Activated CD8-positive, alpha-beta memory T cell treated with anti-CD3 and anti-CD28 coated beads, Interleukin-2, amount 50 U/mL, for 24 hours (primary cell): Measurements from ENCODE around the gene NPM3.

ENCODE experiments used
- DNase-seq: peaks from one replicate; pipeline ENCODE4 v3.0.0-alpha.2; 2020; ENCODE audit errors: extremely low read depth

NPM3 gene, protein sequence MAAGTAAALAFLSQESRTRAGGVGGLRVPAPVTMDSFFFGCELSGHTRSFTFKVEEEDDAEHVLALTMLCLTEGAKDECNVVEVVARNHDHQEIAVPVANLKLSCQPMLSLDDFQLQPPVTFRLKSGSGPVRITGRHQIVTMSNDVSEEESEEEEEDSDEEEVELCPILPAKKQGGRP

DNA sequence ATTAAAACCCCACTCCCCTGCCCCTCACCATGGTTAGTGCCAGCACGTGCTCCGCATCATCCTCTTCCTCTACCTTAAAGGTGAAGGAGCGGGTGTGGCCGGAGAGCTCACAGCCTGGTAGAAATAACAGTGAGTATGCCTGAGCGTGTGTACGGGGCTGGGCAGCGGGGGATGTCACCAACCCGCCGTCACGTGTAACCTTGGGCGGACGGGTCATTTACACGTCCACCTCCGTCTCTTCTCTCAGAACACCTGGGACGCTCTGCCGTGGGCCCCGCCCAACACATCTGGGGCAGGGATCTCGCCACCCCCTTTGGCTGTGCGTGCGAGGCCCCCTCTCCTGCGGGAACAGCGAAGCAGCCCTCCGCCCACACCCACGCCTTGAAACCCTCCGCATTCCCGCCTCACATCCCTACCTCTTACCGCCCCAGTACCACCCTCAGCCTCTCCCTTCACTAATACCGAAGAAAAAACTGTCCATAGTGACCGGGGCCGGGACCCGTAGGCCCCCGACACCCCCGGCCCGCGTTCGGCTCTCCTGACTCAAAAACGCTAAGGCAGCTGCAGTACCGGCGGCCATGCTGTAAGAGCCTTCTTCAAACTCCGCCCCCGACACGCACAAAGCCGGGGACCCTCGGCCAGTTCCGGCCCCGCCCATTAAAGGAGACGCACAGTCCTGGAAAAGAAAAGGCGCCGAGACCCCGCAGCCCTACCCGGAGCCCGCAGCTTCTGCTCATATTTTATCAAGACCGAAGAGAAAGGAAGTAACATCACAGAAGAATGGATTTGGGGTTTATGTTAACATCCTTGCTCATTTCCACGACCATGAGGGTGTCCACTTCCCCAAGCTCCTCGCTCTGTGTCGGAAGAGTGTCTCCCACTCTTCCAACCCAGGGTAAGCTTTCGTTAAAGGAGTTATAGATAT, at the start of gene NPM3:
Gene NPM3 (minus strand): TSS at position 636 of the 925 bp plus-strand sequence. CDS start 56 bp downstream, at position 580.
- peak; percentile 78 for DNase-seq

DNA sequence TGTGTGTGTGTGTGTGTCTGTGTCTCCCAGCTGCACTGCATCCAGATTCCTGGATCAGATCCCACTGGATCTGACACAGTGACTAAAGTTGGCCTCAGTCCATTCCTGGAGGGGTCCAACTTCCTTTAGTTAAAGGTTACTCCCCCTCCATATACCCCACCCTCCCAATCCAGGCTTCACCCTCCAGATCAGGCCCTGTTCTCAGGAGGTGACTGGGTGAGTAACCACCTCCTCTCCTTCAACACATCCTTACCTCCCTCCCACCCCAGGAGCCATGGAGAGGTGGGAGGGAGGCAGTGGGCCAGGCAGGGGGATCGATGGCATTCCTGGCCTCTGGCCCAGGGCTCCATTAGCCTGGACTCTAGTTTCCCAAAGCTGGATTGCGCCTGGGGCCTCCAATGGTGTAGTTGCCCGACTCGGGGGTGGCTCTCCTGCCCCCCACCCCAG, 49.1 kb upstream of the NPM3 start:
- no peak for DNase-seq

DNA sequence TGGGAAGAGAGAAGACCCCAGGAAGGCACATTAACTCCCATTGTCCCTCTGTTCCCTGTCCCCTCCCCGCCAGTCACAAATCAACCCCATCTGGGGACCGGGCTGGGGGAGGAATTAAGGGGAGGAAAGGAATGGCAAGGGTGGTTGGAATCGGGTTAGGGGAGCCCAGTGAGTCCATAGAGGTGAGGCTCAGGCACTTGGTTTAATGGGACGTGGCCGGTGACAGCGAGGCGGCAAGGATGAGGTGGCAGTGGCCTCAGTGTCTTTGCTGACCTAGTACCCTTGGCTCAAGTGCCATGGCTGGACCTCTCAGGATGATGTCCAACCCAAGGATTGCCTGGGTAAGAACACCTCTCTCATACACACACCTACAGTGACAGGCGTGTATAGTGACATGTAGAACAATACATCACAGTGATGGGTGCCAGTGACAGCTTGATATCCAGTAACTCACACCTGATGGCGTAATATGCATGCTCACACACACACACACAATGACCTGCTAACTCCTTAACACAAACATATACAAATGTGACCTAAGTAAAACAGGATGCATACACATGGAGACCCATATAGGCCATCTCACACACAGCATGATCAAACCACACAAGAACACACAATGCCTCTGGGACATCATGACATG, 48.0 kb upstream of the NPM3 start:
- DNase-seq = no peak

DNA sequence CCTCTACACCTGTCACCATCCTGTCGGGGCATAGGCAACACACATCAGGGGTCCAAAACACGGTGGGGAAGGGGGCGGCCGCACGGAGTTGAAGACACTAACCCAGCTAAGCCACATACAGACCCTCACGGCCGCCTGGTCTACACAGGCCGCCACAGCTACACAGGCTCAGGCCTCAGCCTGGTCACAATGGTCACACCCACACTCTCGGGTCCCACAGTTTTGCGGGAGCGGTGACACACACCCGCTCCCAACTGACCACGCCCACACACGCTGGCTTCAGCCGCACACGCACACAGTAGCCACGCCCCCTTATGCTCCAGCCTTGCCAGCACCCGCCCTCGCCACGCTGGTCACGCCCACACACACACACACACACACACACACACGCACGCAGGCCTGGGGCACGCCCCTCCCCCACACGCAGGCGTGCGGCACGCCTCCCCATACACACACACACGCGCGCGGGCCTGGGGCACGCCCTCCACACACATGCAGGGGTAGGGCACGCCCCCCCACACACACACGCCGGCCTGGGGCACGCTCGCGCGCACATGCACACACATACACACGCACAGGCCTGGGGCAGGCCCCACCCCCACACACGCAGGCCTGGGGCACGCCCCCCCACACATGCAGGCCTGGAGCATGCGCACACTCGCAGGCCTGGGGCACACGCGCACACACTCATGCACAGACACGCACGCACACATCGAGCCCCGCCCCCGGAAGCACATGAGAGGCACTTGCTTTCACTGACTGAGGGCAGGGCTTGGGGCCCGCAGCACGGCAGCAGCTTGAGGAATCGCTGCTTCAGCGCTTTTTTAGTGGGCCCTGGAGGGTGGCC, 47.3 kb upstream of the NPM3 start:
- peak; percentile 70 for DNase-seq

DNA sequence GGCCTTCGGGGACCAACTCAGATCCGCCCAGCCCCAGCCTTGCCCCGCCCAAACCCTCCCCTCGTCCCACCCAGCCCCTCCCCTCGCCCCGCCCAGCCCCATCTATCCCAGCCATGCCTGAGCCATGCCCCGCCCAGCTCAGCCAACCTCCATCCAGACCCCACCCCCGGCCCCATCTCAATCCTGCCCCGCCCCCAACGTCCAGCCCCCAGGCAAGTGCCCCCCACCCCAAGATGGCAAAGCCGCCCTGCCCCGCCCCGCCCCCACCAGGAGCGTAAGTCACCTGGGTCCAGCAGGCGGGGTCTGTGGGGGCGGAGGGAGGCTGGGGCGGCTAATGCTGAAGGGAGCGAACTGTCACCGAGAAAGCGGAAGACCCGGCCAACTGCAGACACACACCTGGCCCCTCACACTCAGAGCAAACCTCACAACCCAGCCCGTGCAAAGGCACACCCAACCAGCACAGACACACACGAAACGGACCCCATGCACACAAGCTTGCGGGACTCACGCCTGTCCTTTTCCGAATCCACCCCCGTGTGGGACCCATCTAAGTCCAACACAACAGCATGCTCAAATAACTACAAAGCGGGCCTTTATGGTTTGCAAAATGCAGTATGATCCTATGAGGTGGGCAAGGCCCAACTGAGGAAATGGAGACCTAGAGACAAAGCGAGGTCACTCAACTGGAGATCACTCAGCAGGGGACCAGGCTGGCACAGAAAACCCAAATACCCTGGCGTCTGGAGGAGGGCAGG, 46.5 kb upstream of the NPM3 start:
- DNase-seq = no peak

DNA sequence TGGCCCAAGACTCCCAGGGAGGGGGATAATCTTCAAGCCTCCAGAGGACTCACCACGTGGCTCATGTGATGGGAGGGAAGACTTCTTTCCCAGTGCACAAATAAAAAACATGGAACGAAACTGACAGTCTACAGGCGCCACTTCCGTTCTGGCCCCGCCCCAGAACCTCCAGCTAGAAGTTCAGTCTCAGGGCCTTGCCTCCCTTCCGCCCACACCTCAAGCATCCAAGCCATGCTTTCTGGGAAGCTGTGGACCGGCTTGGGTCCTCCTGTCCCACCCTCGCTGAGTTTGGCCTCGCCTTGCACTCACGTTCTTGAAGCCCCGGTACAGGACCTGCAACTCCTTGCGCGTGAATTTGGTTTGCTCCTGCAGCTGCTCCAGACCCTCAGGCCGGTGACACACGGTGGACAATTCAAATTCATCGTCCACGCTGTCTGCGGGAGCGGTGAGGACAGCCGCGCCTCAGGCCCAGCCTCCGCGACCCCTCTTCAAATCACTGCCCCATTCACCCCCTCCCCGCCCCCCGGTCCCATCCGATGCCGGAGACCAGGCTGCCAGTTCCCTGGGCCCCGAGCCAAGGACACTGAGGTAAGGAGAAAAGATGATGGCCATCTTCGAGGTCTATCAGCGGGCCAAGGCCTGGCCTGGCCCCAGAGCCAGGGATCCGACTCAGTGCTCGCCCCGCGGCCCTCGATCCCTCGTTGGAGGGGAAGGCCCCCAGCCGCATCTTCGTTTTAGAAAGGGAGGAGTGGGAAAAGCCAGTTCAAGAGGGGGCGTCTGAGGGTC, 45.7 kb upstream of the NPM3 start:
- DNase-seq = no peak

DNA sequence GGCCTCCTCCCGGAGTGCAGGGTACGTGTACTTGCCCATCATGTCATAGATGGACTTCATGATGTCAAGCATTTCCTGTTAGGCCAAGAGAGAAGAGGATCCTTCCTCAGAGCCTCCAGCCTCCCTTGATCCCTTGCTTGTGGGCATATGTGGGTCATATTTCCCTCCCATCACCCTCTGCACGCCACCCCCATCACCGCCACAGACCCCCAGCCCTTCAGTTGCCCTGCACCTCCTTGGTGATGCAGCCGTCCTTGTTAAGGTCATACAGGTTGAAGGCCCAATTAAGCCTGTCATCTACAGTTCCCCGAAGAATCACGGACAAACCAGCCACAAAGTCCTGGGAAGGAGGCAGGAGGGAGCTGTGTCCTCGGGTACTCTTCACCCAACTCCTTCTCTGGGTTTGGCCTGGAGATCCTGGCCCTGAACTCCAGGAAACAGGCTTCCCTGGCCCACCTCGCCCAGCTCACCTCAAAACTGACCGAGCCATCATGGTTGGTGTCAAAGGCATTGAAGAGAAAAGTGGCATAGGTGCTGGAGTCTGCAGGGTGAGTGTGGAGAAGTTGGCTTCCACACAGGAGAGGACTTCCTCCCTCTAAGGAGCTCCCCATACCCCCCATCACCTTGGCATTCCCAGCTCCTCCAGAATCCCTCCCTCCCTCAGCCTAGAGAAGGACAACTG, 44.8 kb upstream of the NPM3 start:
- no peak for DNase-seq

DNA sequence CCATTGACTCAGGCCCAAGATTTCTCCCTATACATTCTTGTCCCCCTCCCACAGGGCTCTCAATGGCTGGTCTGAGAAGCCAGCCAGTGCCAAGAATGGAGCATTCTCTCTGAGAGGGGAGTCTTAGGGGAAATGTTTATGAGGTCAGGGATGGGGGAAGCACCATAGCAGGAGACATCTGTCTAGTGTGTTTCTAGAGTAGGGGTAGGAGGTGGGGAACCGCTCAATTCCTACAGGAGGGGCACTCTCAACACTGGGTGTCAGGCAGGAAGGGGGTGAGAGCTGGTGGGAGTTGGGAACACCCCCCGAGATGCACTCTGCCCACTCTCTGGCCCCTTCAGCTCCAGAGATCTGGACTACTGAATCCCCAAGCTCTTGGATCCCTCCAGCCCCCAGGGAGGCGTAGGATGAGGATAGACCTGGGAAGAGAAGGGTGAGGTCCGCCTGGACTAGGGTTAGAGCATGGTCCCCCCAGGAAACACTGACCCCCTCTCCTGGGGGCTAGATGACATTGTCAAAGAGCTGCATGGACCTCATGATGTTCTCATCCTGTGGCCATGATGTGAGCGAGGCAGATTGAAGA, 43.7 kb upstream of the NPM3 start:
- no peak for DNase-seq

DNA sequence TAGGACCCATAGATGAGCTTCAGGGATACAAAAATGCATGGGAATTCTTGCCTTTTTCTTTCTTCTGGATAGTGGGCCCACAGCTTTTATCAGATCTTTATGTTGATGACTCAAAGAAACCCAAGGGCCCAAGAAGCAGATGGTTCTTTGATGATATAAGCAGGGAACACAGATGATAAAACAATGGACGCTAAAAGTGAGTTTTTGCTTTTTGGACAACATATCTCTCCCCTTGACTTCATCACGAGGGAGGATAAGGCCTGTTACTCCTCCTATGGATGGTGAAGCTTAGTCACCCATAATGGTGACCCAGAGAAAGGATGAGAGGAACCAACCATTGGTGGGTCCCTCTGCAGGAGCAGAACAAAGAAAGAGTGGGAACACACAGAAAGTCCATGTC, 41.5 kb upstream of the NPM3 start:
- DNase-seq = no peak

DNA sequence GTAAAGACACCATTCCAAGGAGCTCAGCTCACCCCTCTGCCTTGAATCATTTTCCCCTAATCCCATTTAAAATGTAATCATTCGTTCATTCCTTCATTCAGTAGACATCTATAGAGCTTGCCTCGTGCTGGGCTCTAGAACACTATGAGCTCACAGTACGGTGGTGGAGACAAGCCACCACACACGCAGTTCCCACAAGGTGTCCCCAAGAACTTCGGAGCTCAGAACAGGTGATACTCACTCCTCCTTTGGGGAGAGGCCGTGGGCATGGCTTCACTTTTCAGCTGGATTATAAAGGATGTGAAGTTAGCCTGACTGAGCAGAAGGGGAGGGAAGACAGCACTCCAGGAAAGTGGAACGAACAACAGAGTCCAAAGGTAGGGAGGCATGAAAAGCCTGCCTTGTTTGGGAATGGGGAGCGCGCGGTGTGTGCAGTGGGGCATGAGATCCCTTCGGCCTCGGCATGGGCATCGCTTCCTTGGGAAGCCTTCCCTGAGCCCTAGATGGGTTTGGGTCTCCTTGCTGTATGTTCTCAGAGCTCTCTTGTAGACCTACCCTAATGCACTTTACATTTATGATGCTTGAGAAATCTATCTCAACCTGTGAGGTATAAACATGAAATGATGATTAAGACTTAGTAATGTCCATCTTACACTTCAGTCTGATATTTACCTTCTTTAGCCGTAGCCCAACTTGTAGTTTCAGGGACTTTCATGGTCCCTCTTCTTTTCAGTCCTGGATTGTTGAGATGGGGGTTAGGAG, 35.8 kb upstream of the NPM3 start:
- DNase-seq = no peak

DNA sequence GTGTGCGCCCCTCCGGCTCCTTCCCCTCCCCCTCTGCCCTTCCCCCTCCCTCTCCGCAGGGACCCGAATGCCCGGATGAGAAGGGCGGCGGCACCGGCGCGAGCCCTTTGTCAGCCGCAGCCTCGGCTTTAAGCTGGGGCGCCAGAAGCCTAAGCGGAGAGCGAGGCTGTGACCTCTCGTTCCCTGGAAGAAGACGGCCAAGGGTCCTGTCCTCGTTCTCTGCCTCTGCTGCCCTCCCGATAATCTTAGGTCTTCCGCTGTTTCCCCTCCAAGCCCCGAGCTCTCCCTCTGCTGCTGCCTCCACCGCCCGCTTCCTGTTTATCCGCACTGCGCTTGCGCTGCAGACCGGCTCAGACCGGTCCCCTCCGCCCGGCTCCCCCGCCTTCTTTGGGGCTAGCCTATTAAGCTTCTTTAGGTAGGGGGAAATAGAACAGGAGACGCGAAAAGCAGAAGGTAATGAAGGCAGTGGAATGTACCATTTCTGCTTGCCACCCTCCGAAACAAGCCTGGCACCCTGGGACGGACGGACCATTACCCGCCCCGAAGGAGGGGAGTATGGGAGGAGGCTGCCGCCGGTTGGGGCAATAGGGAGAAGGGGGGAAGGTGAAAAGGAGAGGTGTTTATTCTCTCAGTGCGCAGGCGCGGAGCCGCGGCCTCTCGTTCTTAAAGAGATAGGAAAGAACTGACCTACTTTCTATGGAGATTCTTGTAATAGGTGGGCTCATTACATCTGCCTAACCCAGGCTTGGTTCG, 35.0 kb upstream of the NPM3 start, which contains the start of gene OGA:
Gene OGA (minus strand): TSS at position 326 of the 753 bp plus-strand sequence. CDS start 422 bp downstream, outside the sequence.
- peak; percentile 95 for DNase-seq

DNA sequence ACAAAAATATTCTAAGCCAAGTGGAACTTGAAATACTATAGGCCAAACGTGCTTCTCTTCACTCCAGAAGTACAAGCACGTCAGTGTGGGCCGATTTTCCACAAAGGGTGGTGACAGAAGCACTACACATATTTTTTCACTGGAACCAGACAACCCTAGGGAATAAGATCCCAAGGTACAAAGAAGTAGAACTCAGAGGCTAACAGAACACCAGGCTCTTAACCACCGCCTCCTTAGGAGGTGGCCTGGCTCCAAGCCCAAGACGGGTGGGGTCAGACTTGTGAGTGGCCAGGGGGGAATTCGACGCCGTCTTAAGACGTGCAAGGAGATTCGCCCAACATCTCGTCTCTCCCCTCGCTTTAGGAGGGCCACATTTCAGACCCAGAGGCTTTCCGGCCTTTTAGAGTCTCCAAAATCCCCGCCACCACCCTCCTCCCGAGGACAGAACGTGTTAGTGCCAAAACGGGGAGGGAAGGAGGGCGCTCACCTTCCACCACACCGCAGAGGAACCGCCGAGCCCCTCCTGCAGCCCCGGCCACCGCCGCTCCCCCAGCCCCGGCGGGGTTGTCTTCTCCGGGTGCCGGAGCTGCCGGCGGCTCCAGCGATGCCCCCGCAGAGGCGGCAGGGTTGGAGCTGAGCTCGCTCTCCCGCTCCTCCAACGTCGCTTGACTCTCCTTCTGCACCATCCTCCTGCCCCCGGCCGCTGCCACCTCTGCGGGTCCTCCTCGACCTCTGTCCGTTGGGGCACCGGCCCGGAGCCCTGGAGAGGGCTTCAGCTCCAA, 34.3 kb upstream of the NPM3 start:
- DNase-seq = peak; percentile 15

DNA sequence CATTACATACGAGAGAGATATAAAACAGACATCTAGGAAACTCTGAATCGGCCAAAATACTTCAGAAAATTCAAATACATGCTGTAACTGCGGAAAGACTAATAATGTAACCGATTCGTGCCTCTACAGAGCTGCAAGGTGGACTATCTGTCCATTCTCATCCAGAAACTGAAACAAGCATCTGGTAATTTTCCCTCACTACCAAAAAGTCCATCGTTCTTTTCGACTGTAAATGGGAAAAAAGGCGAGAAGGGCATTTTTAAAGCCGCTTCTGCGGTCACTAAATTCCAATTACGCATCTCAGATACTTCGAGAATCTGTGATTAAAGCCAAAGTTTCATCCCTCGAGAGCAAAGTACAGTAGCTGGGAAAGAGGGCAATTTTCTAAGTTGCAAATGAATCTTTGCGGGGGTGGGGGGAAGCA, 33.7 kb upstream of the NPM3 start:
- DNase-seq = no peak

DNA sequence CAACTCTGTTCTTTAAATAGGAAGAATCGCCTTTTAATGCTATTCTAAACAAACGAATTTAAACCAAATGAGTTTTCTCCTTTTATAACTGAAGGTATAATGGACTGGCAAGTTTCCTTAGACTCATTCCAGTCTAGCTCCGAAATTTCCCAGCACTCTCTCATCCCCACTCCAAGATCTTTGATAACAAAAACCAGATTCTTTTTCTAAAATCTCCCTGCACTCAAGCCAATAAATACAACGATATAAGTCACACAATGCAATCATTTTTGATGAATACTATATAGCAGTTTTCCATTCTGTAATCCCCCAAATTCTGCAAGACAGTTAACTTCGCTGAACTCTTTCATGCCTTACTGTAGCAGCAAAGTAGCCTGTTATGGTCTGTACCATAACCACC, 33.1 kb upstream of the NPM3 start:
- no peak for DNase-seq

DNA sequence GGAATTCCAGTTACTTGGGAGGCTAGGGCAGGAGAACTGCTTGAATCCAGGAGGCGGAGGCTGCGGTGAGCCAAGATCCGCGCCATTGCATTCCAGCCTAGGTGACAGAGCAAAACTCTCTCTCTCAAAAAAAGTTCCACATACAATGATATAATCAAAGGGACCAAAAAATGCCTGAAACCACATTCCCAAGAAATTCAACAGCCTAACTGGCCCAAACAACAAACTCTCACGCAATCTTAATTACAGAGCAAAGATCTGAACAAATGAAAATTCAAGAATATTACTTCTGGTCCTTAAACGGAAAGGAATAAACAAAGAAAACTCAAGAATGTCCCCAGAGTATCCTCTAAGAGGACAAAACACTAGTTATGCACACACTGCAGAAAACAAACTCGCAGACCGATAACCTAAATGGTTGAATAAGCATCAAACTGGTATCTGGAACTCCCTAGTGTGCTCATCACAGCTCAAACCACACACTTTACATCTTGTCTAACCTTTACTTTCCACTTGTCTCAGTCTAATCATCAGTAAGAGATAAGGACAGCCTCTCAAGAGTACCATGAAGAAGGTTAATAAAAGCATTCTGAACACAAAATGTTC, 31.3 kb upstream of the NPM3 start:
- DNase-seq = no peak

DNA sequence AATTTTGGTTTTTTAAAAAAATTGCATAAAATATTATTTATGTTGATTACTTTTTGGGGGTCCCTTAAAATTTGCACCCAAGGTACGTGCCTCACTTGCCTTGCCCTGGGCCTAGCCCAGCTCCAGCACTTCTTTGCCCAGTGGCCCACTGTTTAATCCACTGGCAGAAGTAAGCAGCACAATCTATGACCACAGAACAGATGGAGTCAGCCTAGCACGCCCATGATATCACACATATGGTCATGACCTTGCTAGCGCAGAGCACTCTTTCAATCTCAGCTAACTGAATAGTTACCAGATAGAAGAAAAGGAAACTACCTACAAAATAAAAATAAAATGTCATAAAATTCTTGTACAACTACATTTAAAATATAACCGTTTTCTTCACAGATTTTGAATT, 29.4 kb upstream of the NPM3 start:
- DNase-seq = no peak
